ENCODE data around the gene CNOT8.
"Not testable (repeated sequence)": the region's sequence is repeated elsewhere in the genome, so short reads cannot be mapped to it uniquely, and the experiment has no call there.

CNOT8 gene

GRCh38 chr5:154834053-154834452 lies 24.4 kb upstream of the CNOT8 start:
- DNase-seq (ENCODE audit: low read depth, low spot score) = no peak
- Histone ChIP-seq H3K36me3 (ENCODE audit: control insufficient read depth, insufficient read depth, low read length) (peaks cover 6% of the 10 kb centered on the region; the same call in 1 of the 2 replicates), H3K4me3 (ENCODE audit: low read length) (no peak overlapping the region), H3K4me1 (ENCODE audit: control insufficient read depth, insufficient read depth, low read length) (no peaks in the 10 kb centered on the region), H3K9me3 (ENCODE audit: control insufficient read depth, insufficient read depth, low read length) (no peaks in the 10 kb centered on the region), H3K27me3 (ENCODE audit: control insufficient read depth, insufficient read depth, low read length) (no peaks in the 10 kb centered on the region), H3K27ac (ENCODE audit: low read length) (no peak overlapping the region)
- no CpG with 5 or more reads among the region's 1 CpG for WGBS (ENCODE audit: insufficient coverage, insufficient read length)

- H3K9me3 ChIP-seq (ENCODE audit: control insufficient read depth, insufficient read depth, low read length); H3K36me3 ChIP-seq (ENCODE audit: control insufficient read depth, insufficient read depth, low read length); DNase-seq (ENCODE audit: low read depth, low spot score); H3K4me1 ChIP-seq (ENCODE audit: control insufficient read depth, insufficient read depth, low read length); H3K27ac ChIP-seq (ENCODE audit: low read length); H3K27me3 ChIP-seq (ENCODE audit: control insufficient read depth, insufficient read depth, low read length); H3K4me3 ChIP-seq (ENCODE audit: low read length): not testable (repeated sequence)
- WGBS (ENCODE audit: insufficient coverage, insufficient read length) = no CpG with 5 or more reads among the region's 9 CpGs
These were observed 22.8 kb upstream of the CNOT8 start for GRCh38 chr5:154835701-154836052.

GRCh38 chr5:154836225-154836624 lies 22.2 kb upstream of the CNOT8 start:
- Histone ChIP-seq H3K36me3 (ENCODE audit: control insufficient read depth, insufficient read depth, low read length) (no peaks in the 10 kb centered on the region), H3K4me1 (ENCODE audit: control insufficient read depth, insufficient read depth, low read length) (no peaks in the 10 kb centered on the region), H3K9me3 (ENCODE audit: control insufficient read depth, insufficient read depth, low read length) (no peaks in the 10 kb centered on the region), H3K27ac (ENCODE audit: low read length) (no peak overlapping the region), H3K27me3 (ENCODE audit: control insufficient read depth, insufficient read depth, low read length) (no peaks in the 10 kb centered on the region), H3K4me3 (ENCODE audit: low read length) (no peak overlapping the region)
- no CpG with 5 or more reads among the region's 6 CpGs for WGBS (ENCODE audit: insufficient coverage, insufficient read length)
- DNase-seq (ENCODE audit: low read depth, low spot score) = no peak

- H3K9me3 ChIP-seq (ENCODE audit: control insufficient read depth, insufficient read depth, low read length) = no peaks in the 10 kb centered on the region
- no peak overlapping the region for H3K4me3 ChIP-seq (ENCODE audit: low read length)
- no CpG with 5 or more reads among the region's 6 CpGs for WGBS (ENCODE audit: insufficient coverage, insufficient read length)
- no peaks in the 10 kb centered on the region for H3K36me3 ChIP-seq (ENCODE audit: control insufficient read depth, insufficient read depth, low read length)
- H3K27ac ChIP-seq (ENCODE audit: low read length) = no peak overlapping the region
- no peaks in the 10 kb centered on the region for H3K27me3 ChIP-seq (ENCODE audit: control insufficient read depth, insufficient read depth, low read length)
- no peak for DNase-seq (ENCODE audit: low read depth, low spot score)
- H3K4me1 ChIP-seq (ENCODE audit: control insufficient read depth, insufficient read depth, low read length) = no peaks in the 10 kb centered on the region
These were observed 21.2 kb upstream of the CNOT8 start for GRCh38 chr5:154837009-154837901.

- no peaks in the 10 kb centered on the region for H3K36me3 ChIP-seq (ENCODE audit: control insufficient read depth, insufficient read depth, low read length)
- DNase-seq (ENCODE audit: low read depth, low spot score) = no peak
- no peak overlapping the region for H3K4me3 ChIP-seq (ENCODE audit: low read length)
- no CpG with 5 or more reads among the region's 6 CpGs for WGBS (ENCODE audit: insufficient coverage, insufficient read length)
- H3K4me1 ChIP-seq (ENCODE audit: control insufficient read depth, insufficient read depth, low read length) = no peaks in the 10 kb centered on the region
- H3K27me3 ChIP-seq (ENCODE audit: control insufficient read depth, insufficient read depth, low read length) = no peaks in the 10 kb centered on the region
- H3K27ac ChIP-seq (ENCODE audit: low read length) = no peak overlapping the region
- no peaks in the 10 kb centered on the region for H3K9me3 ChIP-seq (ENCODE audit: control insufficient read depth, insufficient read depth, low read length)
These were observed 17.8 kb upstream of the CNOT8 start for GRCh38 chr5:154840435-154841272.

GRCh38 chr5:154841273-154841661 lies 17.2 kb upstream of the CNOT8 start:
- H3K27me3 ChIP-seq (ENCODE audit: control insufficient read depth, insufficient read depth, low read length) = no peaks in the 10 kb centered on the region
- H3K27ac ChIP-seq (ENCODE audit: low read length) = no peak overlapping the region
- DNase-seq (ENCODE audit: low read depth, low spot score) = no peak
- no peak overlapping the region for H3K4me3 ChIP-seq (ENCODE audit: low read length)
- no peaks in the 10 kb centered on the region for H3K9me3 ChIP-seq (ENCODE audit: control insufficient read depth, insufficient read depth, low read length)
- no peaks in the 10 kb centered on the region for H3K36me3 ChIP-seq (ENCODE audit: control insufficient read depth, insufficient read depth, low read length)
- no peaks in the 10 kb centered on the region for H3K4me1 ChIP-seq (ENCODE audit: control insufficient read depth, insufficient read depth, low read length)

GRCh38 chr5:154842689-154843530 lies 15.5 kb upstream of the CNOT8 start:
- Histone ChIP-seq H3K27me3 (ENCODE audit: control insufficient read depth, insufficient read depth, low read length) (no peaks in the 10 kb centered on the region), H3K4me3 (ENCODE audit: low read length) (no peak overlapping the region), H3K36me3 (ENCODE audit: control insufficient read depth, insufficient read depth, low read length) (no peaks in the 10 kb centered on the region), H3K4me1 (ENCODE audit: control insufficient read depth, insufficient read depth, low read length) (no peaks in the 10 kb centered on the region), H3K9me3 (ENCODE audit: control insufficient read depth, insufficient read depth, low read length) (no peaks in the 10 kb centered on the region), H3K27ac (ENCODE audit: low read length) (no peak overlapping the region)
- no CpG with 5 or more reads among the region's 6 CpGs for WGBS (ENCODE audit: insufficient coverage, insufficient read length)
- DNase-seq (ENCODE audit: low read depth, low spot score) = no peak

- WGBS (ENCODE audit: insufficient coverage, insufficient read length) = no CpG with 5 or more reads among the region's 5 CpGs
- H3K27ac ChIP-seq (ENCODE audit: low read length) = no peak overlapping the region
- H3K36me3 ChIP-seq (ENCODE audit: control insufficient read depth, insufficient read depth, low read length) = no peaks in the 10 kb centered on the region
- no peaks in the 10 kb centered on the region for H3K27me3 ChIP-seq (ENCODE audit: control insufficient read depth, insufficient read depth, low read length)
- no peak overlapping the region for H3K4me3 ChIP-seq (ENCODE audit: low read length)
- no peak for DNase-seq (ENCODE audit: low read depth, low spot score)
- H3K9me3 ChIP-seq (ENCODE audit: control insufficient read depth, insufficient read depth, low read length) = no peaks in the 10 kb centered on the region
- H3K4me1 ChIP-seq (ENCODE audit: control insufficient read depth, insufficient read depth, low read length) = no peaks in the 10 kb centered on the region
These were observed 13.6 kb upstream of the CNOT8 start for GRCh38 chr5:154844809-154845208.

GRCh38 chr5:154849264-154849785 lies 9.1 kb upstream of the CNOT8 start:
- WGBS (ENCODE audit: insufficient coverage, insufficient read length) = no CpG with 5 or more reads among the region's 6 CpGs
- no peaks in the 10 kb centered on the region for H3K27me3 ChIP-seq (ENCODE audit: control insufficient read depth, insufficient read depth, low read length)
- no peaks in the 10 kb centered on the region for H3K9me3 ChIP-seq (ENCODE audit: control insufficient read depth, insufficient read depth, low read length)
- DNase-seq (ENCODE audit: low read depth, low spot score) = no peak
- H3K4me3 ChIP-seq (ENCODE audit: low read length) = no peak overlapping the region
- no peaks in the 10 kb centered on the region for H3K36me3 ChIP-seq (ENCODE audit: control insufficient read depth, insufficient read depth, low read length)
- H3K27ac ChIP-seq (ENCODE audit: low read length) = no peak overlapping the region
- H3K4me1 ChIP-seq (ENCODE audit: control insufficient read depth, insufficient read depth, low read length) = no peaks in the 10 kb centered on the region

- Histone ChIP-seq H3K4me1 (ENCODE audit: control insufficient read depth, insufficient read depth, low read length) (no peaks in the 10 kb centered on the region), H3K36me3 (ENCODE audit: control insufficient read depth, insufficient read depth, low read length) (no peaks in the 10 kb centered on the region), H3K4me3 (ENCODE audit: low read length) (no peak overlapping the region; the same call in 1 of the 2 replicates), H3K27ac (ENCODE audit: low read length) (no peak overlapping the region), H3K9me3 (ENCODE audit: control insufficient read depth, insufficient read depth, low read length) (no peaks in the 10 kb centered on the region), H3K27me3 (ENCODE audit: control insufficient read depth, insufficient read depth, low read length) (no peaks in the 10 kb centered on the region)
- WGBS (ENCODE audit: insufficient coverage, insufficient read length) = no CpG with 5 or more reads among the region's 2 CpGs
- DNase-seq (ENCODE audit: low read depth, low spot score) = no peak
These were observed 8.6 kb upstream of the CNOT8 start for GRCh38 chr5:154849791-154850201.

Measured in iPS DF 6.9 (cell line).